Measurements from ENCODE around the gene IGLON5. TPM values are rescaled to one million over a fixed set of nuclear protein-coding genes. Genes with fewer than 3 reads are reported as not detected.

IGLON5 gene
- total RNA-seq, 4 donors from 2014 or later, result not detected

DNA sequence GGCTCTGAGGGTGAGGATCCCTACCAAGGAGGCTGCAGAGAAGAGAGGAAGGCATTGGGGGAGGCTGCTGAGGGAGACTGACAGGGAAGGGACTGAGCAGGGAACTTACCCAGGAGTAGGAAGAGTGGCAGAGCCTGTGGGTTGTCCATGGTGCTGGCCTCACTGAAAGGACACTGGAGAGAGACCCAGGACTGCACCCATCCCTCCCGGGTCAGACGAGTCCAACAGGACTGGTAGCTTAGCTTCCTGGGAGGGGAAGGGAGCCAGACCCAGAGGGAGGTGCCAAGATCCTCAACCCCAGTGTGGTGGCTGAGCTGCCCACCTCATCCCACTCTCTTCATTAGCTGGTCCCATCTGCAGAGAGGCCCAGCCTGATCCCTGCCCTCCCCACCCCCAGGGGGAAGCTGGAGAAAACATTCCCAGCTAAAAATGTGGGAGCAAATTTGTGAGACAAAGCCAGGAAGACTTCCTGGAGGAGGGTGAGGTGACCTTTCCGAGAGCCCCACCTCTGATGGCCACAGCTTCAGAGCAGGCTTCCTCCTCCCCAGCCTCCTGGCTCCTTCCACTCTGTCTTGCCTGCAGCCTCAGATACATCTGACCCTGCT, 30.6 kb downstream of the IGLON5 start, which contains the start of gene VSIG10L:
Gene VSIG10L, minus strand, starts transcription at position 164 of the 605 bp plus-strand sequence. Its CDS starts 15 bp downstream, at position 149.
- DNase-seq (no peak), ATAC-seq (no peak)
- H3K4me3 ChIP-seq, result no peak within 1 kb of the TSS
- H3K9me3 ChIP-seq, result no peaks in the 10 kb centered on the region
- H3K36me3 ChIP-seq, result peaks cover 0 to 23% of the 10 kb centered on the region in 2 donors
- intact Hi-C loops (cut with DNase I; ENCODE audit: low total_unique reads), result no loop called here
- peaks cover 4 to 17% of the 10 kb centered on the region in 2 donors for H3K4me1 ChIP-seq
- H3K27me3 ChIP-seq, result peaks cover 0 to 9% (median 0%) of the 10 kb centered on the region in 3 donors
- no peak within 1 kb of the TSS for H3K27ac ChIP-seq
- in situ Hi-C loops (cut with MboI; ENCODE audit: low sequenced_read_pairs in 4 of 4), result no loop called here
- TF ChIP-seq, protein P1, sequence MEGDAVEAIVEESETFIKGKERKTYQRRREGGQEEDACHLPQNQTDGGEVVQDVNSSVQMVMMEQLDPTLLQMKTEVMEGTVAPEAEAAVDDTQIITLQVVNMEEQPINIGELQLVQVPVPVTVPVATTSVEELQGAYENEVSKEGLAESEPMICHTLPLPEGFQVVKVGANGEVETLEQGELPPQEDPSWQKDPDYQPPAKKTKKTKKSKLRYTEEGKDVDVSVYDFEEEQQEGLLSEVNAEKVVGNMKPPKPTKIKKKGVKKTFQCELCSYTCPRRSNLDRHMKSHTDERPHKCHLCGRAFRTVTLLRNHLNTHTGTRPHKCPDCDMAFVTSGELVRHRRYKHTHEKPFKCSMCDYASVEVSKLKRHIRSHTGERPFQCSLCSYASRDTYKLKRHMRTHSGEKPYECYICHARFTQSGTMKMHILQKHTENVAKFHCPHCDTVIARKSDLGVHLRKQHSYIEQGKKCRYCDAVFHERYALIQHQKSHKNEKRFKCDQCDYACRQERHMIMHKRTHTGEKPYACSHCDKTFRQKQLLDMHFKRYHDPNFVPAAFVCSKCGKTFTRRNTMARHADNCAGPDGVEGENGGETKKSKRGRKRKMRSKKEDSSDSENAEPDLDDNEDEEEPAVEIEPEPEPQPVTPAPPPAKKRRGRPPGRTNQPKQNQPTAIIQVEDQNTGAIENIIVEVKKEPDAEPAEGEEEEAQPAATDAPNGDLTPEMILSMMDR (IDR thresholded peaks at IDR 0.05 in 4 of 5, conservative IDR thresholded peaks at IDR 0.05 in 1 of 5), result no peak
- no peak for TF ChIP-seq POLR2A (IDR thresholded peaks at IDR 0.05)

DNA sequence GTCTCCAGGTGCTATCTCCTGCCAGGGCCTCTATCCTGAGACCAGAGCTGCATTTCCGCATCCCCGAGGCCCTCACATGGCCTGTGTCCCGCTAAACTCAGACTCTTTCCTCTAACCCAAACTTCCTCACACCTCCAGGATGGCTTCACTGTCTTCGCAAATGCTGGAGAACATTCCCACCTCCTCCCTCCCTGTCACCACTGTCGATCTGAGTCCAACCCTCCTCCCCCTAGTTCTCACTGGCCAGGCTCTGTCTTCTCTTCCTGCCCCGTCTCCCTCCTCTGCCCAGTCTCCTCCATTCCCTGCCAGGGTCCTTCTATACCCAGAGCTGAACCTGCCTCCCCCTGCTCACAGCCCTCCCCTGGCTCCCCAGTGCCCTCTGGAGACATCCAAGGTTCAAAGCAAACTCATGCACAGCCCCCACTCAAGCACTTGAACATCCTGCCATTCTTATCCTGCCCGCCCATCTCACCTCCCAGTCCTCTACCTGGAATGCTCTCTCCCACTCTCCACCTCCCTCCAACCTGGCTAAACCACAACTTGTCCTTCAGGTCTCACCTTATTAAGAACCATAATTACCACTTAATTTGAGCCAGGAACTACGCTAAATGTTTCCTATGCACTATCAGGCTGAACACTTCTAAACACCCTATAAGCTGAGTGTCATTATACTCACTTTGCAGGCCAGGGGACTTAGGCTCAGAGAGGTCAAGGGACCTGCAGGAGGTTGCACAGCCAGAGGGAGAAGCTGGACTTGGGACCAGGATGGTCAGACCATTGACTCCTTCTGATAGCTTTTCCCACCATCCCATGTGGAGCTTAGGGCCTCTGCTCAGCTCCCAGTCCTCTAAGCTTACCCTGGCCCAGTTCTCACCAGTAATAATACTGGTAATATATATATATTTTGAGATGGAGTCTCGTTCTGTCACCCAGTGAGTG, 31.5 kb downstream of the IGLON5 start:
- Histone ChIP-seq H3K36me3 (peaks cover 0 to 32% of the 10 kb centered on the region in 2 donors), H3K27me3 (peaks cover 0 to 9% (median 0%) of the 10 kb centered on the region in 3 donors), H3K4me3 (no peak overlapping the region), H3K9me3 (no peaks in the 10 kb centered on the region), H3K27ac (no peak overlapping the region), H3K4me1 (peaks cover 4 to 17% of the 10 kb centered on the region in 2 donors)
- intact Hi-C loops (cut with DNase I; ENCODE audit: low total_unique reads), result no loop called here
- in situ Hi-C loops (cut with MboI; ENCODE audit: low sequenced_read_pairs in 4 of 4), result no loop called here
- no peak for ATAC-seq
- no peak for DNase-seq
- TF ChIP-seq, protein P1 (IDR thresholded peaks at IDR 0.05 in 4 of 5, conservative IDR thresholded peaks at IDR 0.05 in 1 of 5), result no peak
- no peak for TF ChIP-seq POLR2A (IDR thresholded peaks at IDR 0.05)

DNA sequence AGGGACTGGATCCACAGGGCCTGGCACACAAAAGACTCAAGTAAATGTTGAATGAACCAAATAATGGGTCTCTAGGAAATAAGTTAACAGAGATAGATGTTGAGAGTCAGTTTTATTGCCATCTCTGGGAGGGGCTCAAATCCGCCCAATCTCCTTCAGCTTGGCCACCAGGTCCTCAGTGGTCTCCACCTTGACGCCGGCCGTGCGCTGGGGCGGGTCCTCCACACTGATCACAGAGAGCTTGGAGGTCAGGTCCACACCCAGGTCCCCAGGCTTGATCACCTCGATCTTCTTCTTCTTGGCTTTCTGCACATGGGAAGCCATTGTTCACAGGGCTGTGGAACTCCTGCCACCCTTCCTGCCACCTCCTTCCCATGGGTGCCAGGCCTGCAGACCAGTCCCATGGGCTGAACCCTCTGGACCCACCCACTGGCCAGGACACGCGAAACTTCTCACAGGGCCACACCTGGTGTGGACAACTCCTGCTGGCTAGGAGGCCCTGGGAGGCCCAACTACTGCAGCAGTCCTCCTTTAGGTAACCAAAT, 33.7 kb downstream of the IGLON5 start:
- H3K27me3 ChIP-seq, result peaks cover 0 to 4% (median 0%) of the 10 kb centered on the region in 3 donors
- no peak for TF ChIP-seq POLR2A (IDR thresholded peaks at IDR 0.05)
- TF ChIP-seq, protein P1 (IDR thresholded peaks at IDR 0.05 in 4 of 5, conservative IDR thresholded peaks at IDR 0.05 in 1 of 5), result no peak
- intact Hi-C loops (cut with DNase I; ENCODE audit: low total_unique reads), result no loop called here
- peaks cover 0 to 37% of the 10 kb centered on the region in 2 donors for H3K36me3 ChIP-seq
- H3K4me1 ChIP-seq, result peaks cover 0 to 5% of the 10 kb centered on the region in 2 donors
- ATAC-seq (no peak), DNase-seq (no peak)
- in situ Hi-C loops (cut with MboI; ENCODE audit: low sequenced_read_pairs in 4 of 4), result no loop called here
- no peak overlapping the region for H3K4me3 ChIP-seq
- no peaks in the 10 kb centered on the region for H3K9me3 ChIP-seq
- no peak overlapping the region for H3K27ac ChIP-seq

DNA sequence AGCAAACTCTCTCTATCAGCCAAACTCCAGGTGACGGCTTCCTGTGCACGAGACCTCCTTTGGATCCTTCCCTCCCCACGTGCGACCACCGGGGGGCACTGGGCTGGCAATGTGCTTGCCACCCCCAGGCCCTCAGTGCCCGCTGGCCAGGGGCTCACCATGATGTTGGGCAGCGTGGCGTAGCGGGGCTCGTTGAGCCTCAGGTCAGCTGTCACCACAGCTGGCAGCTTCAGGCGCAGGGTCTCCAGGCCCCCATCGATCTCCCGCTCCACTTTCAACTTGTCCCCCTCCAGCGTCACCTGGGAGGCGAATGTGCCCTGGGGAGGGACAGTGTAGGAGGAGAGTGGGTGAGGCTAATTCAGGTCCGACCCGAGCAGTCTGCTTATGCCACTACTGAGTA, 35.3 kb downstream of the IGLON5 start:
- Histone ChIP-seq H3K27ac (no peak overlapping the region), H3K27me3 (no peaks in the 10 kb centered on the region), H3K4me3 (no peak overlapping the region), H3K9me3 (no peaks in the 10 kb centered on the region), H3K36me3 (peaks cover 0 to 47% of the 10 kb centered on the region in 2 donors), H3K4me1 (no peaks in the 10 kb centered on the region)
- intact Hi-C loops (cut with DNase I; ENCODE audit: low total_unique reads) (no loop called here), in situ Hi-C loops (cut with MboI; ENCODE audit: low sequenced_read_pairs in 4 of 4) (no loop called here)
- ATAC-seq (no peak), DNase-seq (no peak)
- TF ChIP-seq, protein P1 (IDR thresholded peaks at IDR 0.05 in 4 of 5, conservative IDR thresholded peaks at IDR 0.05 in 1 of 5), result no peak
- TF ChIP-seq POLR2A (IDR thresholded peaks at IDR 0.05), result no peak
